GM18519 (cell line): ENCODE measurements around the gene GPRIN1.

Experiments
- ATAC-seq: cut with Tn5 transposase; IDR thresholded peaks from one replicate; pipeline ENCODE4 v1.9.1; 2021; ENCODE audit warnings: mild to moderate bottlenecking, moderate library complexity; ENCODE audit not compliant: unreplicated experiment, low FRiP score

GPRIN1 gene

DNA sequence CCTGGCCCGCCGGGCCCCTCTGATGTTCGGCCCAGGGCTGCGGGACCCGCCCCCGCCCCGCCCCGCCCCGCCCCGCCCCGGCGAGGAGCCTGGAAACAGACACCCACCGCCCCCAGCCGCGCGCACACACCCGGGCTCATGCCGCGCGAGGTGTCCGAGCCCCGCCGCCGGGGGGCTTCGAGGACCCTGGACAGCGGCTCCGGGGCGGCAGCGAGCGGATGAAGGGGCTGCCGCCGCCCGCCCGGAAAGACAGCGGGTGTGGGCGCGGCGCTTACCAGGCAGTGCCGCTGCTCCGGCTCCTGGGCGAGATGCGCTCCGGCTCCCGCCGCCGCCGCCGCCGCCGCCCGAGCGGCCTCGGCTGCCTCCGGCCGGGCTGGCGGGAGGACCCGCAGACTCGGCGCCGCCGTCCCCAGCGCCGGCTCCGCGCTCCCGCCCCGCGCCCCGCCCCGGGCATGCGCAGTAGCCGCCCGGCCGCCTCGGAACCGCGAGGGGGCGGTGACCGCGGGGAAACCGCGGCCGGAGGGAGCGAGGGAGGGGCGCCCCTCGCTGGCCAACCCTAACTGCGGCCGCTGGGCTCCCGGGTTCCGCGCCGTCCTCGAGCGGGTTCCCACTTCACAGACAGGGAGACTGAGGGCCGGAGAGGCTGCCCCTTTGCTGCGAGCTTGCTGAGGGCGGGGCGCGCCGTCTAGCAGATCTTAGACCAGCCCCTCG, at the start of gene GPRIN1:
Gene GPRIN1 (minus strand): TSS at position 433 of the 711 bp plus-strand sequence. CDS start 10,322 bp downstream, outside the sequence.
- peak; percentile 55 for ATAC-seq

DNA sequence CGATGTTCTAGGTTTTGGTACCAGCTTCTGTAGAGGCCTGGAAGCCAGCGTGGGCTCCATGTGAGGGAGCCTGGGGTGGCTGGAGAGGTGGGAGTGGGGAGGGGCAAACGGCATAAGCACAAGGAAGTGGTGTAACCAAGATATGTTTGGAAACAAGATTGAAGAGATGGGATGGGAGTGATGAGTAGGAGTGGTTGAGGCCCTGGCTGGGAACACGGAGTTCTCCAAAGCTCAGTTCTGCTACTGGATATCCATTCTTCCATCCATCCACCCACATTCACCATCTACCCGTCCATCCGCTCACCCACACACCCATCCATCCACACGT, 49.5 kb upstream of the GPRIN1 start:
- ATAC-seq, result no peak

DNA sequence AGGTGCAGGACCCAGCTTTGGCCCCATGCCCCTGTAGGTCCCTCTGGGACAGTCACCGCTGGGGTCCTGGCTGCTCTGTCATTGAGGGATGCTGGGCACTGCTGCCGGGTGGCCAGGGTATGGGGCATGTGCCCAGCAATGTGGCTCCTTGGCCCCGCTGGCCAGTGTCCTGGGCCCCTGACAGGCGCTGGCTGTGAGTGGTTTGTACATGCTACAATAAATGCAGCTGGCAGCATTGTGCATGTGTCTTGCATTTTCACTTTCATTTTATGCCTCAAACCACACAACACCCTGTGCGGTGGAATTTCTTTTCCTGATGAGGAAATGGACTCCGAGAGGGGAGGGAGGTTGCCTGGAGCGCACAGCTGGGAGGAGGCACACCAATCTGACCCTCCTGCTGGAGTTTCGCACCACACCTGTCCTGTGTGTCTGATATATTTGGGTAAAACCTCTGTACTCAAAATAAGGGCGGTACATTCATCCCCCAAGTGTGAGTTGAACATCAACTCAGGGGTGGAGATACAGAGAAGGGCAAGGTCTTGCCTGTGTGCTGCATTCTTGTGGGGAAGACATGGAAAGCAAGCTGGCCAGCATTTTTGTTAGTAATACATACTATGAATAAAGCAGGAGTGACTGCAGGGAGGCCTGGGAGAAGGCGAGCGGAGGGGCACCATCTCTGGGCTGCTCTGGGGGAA, 49.0 kb upstream of the GPRIN1 start:
- no peak for ATAC-seq

DNA sequence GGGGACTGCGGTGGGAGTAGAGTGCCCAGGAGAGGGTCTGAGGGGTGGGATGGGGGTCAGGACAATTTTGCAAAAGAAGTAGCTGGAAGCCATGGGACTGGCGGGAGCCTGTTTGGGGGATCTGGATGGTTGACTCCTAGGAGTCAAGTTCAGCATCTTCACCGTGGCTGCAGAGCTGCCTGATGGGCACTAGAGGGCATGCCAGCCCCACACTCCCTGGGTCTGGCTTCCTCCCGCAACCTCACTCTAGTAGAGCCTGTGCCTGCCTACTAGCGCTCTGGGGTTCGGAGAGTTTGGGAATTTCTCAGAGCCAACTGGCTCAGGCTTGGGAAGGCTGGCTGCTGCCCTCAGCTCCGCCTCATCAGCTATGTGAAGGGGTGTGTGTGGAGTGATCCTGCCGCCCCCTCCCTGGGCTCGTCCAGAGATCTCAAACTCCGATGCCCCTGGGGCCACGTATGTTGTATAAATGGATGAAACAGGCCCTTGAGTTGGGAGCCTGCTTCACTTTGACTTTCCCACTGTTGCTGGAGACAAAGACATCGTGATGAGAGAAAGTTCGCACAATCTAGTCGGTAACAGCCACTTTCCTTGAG, 48.1 kb upstream of the GPRIN1 start:
- no peak for ATAC-seq

DNA sequence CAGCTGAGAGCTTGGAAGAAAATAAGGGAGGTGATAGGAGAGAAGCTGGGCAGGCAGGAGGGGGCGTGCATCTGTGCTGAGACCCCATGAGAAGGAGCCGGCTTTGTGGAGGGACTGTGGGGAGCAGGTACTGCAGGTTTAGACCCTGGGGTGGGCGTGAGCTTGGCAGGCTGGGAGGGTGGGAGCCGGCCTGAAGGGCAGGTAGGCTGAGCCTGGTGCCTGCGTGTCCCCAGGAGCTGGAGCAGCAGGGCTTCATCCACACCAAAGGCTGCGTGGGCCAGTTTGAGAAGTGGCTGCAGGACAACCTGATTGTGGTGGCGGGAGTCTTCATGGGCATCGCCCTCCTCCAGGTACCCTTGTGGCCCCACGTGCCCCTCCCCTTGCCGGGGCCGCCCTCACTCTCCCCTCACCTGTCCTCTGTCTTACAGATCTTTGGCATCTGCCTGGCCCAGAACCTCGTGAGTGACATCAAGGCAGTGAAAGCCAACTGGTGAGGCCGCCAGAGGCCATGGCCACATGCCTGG, 46.6 kb upstream of the GPRIN1 start:
- no peak for ATAC-seq

DNA sequence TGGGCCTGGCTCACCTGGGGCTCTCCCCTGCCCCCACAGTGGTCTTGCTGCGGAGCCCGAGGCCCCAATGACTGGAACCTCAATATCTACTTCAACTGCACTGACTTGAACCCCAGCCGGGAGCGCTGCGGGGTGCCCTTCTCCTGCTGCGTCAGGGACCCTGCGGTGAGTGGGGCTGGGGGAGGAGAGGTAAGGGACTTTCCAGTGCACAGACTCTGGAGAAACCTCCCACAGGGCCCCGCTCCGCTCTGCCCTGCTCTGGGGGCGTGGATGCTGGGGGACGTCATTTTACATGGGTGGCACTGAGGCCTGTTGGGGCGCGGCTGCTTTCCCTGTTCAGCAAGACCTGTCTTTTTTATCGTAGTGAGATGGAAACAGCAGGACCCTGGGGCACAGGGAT, 44.9 kb upstream of the GPRIN1 start:
- no peak for ATAC-seq

DNA sequence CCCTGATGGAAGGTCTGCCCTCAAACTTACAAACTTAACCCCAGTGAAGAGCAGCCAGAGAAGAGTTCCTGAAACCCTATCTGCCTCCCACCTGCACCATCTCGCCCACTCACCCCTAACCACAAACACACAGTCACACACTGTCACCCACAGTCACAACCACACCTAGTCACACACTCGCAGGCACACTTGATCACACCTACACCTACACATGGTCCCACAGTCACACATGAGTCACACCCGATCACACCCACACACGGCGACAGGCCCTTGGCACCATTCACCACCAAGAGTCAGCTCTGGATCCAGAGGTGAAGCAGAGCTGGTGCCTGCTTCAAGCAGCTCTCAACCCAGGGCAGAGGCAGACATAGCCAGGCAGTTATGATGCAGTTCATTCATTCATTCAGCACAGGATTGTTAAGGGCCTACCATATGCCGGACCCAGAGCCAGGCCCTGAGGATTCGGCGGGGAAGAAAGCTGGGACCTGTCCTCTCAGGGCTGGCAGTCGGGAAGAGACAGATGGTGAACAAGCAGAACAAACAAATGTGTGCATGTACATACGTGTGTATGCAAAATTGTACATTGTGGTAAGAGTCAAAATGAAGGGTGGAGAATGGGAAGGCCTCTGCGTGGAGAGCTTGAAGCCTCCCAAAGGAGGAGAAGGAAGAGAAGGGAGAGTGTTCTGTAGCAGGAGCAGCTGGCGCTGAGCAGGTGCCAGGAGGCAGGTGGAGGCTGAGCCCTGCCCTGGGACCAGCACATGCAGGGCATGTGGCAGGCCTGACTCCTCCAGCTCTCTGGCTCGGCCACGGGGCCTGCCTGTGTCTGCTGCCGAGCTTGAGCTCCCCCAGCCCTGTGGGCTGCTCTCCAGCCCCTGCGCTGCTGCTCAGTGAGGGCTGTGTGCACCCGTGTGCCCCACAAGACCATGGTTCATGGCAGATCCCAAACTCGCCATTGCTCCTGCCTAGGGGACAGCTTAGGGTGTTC, 43.7 kb upstream of the GPRIN1 start:
- ATAC-seq, result no peak

DNA sequence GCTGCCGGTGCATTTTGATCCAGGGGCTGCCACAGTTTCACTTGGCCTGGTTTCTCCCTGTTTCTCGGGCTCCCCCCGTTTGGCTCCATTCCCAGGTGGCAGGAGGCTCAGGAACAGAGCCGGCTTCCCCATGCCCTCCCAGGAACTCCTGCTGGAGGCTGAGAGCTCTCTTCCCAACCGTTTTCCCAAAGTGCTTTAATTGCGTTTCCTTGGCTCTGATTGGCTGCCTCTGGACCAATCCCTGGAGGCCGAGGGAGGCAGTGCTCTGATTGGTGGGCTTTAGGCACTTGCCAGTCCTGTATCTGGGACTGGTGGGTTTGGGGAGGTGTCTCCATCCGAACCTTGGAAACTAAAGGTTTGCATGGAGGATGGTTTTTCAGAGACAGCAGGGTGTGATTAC, 42.2 kb upstream of the GPRIN1 start:
- ATAC-seq, result no peak

DNA sequence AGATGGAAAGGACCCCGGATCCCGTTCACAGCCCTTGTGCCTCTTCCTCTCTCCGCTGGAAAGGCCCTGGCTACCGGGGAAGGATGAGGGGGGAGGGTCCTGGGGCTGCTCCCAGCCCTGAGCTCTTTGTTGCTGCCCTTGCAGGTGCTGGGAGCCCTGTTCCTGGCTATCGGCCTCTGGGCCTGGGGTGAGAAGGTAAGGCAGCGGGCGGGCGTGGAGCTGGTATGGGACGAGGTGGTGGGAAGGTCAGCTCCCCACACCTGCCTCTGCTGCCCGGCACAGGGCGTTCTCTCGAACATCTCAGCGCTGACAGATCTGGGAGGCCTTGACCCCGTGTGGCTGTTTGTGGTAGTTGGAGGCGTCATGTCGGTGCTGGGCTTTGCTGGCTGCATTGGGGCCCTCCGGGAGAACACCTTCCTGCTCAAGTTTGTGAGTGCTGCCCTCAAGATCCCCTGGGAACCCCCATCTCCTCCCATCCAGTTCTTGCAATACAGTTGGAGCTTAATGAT, 41.6 kb upstream of the GPRIN1 start:
- no peak for ATAC-seq

DNA sequence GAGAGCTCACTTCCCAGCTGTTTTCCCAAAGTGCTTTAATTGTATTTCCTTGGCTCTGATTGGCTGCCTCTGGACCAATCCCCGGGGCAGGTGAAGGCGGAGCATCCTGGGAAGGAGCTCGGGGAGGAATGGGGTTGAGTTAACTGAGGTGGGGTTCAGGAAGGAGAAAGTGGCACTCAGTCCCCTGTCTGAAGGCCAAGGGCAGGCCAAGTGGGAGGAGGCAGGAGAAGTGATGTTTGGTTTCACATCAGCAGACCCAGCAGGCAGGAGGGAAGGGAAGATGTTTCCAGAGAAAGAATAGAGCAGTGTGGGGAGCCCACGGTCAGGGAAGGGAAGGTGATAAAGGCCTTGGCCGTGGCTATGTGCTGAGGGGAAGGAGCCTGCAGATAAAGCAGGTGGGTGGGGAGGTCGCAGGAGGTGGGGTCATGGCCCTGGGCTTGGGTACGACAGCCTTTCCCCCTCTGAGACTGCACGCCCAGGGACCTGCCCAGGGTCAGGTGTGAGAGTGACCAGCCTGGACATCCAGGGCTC, 40.5 kb upstream of the GPRIN1 start:
- no peak for ATAC-seq

DNA sequence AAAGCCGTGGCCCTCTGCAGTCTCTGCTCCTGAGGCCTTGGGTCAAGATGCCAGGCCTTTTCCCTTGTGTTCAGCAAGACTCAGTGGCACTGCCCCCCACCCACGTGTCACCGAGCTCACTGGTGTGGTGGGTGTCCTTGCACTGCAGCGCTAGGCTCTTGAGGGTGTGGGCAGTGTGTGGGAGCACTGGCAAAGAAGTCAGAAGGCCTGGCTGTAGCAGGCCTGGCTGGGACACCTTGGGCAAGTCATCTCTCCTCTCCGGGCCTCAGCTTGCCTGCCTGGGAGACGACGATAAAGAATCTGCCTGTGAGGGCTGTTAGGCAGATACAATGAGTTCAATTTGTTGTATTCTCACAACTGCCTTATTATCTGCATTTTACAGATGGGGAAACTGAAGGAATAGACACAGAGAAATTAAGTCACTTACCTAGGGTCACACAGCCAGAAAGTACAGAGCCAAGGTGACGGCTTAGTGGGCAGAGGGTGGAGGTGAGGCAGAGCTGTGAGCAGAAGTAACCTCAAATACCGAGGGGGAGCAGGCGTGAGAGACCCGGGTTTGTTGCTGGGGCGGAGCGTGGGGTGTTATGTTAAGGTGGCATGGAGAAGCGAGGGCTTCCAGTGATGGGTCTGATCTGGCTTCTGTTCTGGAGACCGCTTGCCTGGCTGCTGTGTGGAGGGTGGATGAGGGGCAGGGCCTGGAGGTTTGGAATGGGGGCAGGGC, 38.7 kb upstream of the GPRIN1 start:
- ATAC-seq, result no peak

DNA sequence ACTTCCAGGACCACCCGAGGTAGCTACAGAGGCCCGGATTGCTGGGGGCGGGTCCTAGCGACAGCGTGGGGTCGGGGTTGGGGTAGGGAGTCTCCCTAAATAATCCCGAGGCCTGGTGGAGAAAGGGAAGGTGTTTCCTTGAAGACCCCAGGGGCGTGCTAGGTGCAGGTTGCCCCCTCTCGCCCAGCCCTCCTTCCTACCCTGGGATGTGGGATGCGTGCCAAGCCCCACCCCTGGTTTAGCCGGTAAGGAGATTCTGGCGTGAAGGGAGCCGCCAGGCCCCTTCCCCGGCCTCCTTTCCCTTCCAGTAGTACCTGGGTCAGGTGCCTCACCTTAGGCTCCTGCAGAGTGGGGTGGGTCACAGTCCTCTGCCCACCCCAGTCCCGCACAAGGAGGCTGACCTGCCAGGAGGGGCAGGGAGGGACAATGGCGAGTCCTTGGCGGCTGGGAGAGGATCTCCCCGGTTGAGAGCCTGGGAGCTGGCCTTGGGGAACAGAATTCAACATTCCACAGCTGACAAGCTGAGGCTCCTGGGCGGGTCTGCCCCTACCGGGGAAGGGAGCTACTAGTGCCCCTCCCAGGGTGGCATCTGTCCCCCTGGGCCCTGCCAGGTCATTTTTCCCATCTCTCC, 38.0 kb upstream of the GPRIN1 start:
- ATAC-seq, result no peak

DNA sequence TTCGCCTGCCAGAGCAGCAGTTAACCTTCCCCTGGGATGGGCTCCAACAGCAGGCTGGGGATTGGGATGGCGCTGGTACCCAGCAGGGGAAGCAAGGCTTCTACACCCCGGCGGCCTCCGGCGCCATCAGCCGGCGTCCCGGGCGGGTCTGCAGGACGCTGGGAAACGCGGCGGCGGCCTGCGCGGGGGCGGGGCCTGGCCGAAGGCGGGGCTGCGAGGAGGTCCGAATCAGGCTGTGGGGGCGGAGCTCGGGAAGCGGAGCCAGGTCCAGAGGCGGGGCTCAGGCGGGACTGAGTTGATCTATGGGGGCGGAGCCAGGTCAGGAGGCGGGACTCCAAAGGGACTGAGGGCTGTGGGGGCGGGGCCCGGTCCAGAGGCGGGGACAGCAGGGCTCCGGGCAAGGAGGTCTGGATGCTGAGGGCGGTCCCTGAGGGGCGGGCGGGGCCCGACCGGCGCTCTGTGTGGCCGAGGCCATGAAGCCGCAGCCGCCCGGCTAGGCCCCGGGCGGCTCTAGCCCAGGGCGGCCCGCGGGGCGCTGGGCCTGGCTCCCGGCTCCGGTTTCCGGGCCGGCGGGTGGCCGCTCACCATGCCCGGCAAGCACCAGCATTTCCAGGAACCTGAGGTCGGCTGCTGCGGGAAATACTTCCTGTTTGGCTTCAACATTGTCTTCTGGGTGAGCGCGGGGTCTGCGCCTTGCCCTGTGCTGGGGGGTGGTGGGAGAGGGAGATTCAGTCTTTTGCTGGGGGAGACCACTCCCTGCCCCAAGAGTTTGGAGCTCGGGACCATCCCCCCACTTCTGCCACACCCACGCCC, 37.3 kb upstream of the GPRIN1 start, which contains the start of gene TSPAN17:
Gene TSPAN17 (plus strand): TSS at position 455 of the 813 bp plus-strand sequence. CDS start 132 bp downstream, at position 587.
- ATAC-seq, result peak; percentile 81

DNA sequence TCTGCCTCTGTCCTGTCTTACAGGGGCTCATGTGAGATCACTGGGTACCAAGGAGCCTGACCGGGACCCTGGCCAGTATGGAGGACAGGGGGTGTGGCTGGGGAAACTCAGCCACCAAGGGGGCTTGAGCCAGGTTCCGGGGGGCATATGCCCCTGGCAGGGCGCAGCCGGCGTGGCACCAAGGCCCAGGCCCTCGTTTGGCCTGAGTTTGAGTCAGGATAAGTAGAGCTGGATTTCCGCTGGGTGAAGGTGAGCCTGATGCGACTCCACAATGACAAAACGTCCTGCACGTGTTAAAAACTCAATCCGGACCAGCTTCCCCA, 36.7 kb upstream of the GPRIN1 start:
- no peak for ATAC-seq

DNA sequence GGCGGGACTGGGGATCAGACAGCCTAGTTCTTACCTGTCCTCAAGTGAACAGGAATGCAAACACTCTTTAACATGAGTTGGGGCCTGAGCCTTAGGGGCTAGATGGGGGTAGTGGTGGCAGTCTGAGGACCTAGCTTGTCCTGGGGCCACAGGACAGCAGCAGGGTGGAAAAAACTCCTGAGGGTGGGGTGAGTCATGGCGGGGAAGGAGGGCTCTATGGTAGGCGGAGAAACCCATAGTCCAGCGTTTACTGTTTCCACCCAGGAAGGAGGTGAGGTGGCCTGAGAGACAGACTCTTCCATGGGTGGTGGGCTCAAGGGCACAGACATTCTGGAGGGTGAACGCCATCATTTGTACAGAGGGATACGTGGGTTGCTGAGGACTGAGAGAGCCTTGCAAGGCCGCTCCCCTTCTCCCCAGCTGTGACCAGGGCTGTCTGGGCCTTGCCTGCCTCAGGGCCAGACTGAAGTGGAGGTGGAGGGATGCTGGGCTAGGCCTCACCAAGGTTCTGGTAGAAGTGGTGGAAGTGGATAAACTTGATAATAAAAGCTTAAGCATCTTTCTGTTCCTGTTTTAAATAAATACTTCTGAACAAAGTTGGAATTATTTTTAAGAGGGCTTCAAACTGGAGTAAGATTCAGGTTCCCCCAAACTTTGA, 36.2 kb upstream of the GPRIN1 start:
- no peak for ATAC-seq

DNA sequence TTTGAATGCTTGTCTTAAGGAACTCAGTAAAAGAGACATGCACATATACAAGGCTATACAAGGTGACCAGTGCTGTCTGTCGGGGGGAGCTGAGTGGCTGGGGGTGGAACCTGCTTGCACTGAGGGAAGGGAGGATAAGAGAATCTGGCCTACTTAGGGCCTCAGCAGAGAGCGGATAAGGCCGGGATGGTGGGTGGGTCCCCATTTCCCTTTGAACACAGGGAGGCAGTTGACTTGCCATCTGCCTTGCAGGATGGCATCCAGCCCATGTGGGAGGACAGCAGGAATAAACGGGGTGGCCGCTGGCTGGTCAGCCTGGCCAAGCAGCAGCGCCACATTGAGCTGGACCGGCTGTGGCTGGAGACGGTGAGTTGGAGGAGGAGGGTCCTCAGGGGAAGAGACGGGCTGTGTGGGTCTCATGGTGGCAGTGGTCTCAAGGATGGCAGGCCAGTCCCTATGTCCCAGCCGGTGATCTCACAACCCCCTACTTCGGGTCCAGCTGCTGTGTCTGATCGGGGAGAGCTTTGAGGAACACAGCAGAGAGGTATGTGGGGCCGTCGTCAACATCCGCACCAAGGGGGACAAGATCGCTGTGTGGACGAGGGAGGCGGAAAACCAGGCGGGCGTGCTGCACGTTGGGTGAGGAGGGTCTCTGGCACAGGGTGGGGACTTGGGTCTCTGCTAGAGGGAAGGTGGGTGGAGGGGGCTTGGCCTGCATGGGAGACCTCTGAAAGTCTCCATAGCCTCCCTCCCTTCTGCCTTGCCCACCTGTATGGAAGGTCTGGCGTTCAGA, 35.1 kb upstream of the GPRIN1 start:
- ATAC-seq, result no peak

DNA sequence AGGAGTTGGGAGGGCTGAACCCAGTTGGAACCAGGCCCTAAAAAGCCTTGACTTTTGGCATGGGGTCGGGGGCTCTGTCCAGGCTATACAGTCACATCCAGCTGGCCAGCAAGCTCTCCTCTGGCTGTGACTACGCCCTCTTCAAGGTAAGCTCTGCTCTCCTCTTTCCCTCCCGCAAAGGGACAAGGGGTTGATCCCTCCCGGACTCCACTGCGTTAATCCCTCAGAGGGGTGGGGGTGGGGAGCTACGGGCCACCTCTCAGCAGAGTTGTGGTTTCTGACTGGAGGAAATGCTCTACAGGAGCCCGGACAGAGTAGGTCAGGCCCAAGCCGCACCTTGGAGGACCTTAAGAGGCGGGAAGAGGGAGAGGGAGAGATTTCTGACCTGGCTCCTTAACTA, 34.3 kb upstream of the GPRIN1 start:
- no peak for ATAC-seq
